HUES48 (cell line): Measurements from ENCODE around the gene POFUT1.
"Not testable (repeated sequence)": the region's sequence is repeated elsewhere in the genome, so short reads cannot be mapped to it uniquely, and the experiment has no call there.

Experiments
- H3K27ac ChIP-seq: one replicate; pipeline ENCODE4 v1.7.0; 2013; ENCODE audit warnings: low read depth, low read length, inconsistent platforms
- H3K27me3 ChIP-seq: 2 replicates; pipeline ENCODE4 v1.6.1; 2013; ENCODE audit warnings: mild to moderate bottlenecking, low read length; ENCODE audit not compliant: control insufficient read depth, insufficient read depth
- H3K36me3 ChIP-seq: 2 replicates; pipeline ENCODE4 v1.6.1; 2013; ENCODE audit warnings: low read length; ENCODE audit not compliant: control insufficient read depth, insufficient read depth
- H3K4me1 ChIP-seq: 2 replicates; pipeline ENCODE4 v1.6.1; 2013; ENCODE audit warnings: mild to moderate bottlenecking, low read length; ENCODE audit not compliant: control insufficient read depth, insufficient read depth
- H3K4me3 ChIP-seq: 2 replicates; pipeline ENCODE4 v1.5.1; 2013; ENCODE audit warnings: mild to moderate bottlenecking, low read depth, low read length
- H3K9ac ChIP-seq: 2 replicates; pipeline ENCODE4 v1.6.1; 2013; ENCODE audit warnings: mild to moderate bottlenecking, low read depth, low read length, moderate library complexity
- H3K9me3 ChIP-seq: 2 replicates; pipeline ENCODE4 v1.6.1; 2013; ENCODE audit warnings: low read length; ENCODE audit not compliant: control insufficient read depth, insufficient read depth

Gene POFUT1

DNA sequence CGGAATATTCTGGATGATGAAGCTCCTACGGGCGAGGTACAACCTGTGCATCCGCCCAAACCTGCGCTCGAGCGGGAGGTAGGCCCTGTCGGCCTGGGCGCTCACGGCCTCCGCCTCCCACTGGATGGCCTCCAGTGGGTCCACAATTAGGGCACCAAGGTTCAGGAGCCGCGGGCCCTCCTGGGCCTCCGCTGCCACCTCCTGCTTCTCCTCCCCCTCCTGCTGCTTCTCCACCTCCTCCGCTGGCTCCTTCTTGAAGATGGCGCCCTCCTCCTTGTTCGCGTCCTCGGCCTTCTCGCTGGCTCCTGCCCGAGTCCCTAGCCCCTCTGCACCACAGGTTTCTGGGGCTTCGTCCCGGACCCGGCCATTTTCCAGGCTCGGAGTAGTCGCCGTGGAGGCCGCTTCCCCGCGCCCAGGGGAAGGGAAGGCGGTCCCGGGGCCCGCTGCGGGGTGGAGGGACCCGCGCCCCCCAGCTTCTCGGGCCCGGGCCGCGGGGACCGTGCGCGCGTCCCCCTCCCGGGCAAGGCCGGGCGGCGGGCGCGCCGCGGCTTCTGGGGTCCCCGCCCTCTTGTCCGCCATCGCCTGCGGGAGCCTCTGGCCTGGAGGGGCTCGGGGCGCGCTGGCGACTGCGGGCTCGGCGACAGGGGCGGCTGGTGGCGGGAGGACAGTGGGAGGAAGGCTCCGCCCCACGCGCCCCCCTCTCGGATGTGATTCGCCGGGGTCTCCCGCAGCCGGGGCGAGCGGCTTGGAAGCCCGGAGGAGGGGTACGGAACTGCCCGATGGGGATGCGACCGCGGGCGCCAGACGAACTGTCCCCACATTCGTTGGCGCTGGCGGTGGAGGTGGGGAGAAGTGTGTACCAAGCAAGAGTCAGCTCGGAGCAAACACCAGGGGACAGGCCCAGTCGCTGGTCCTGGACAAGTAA, 17.7 kb upstream of the POFUT1 start:
- H3K27ac ChIP-seq: peak overlapping the region; percentile 44
- H3K36me3 ChIP-seq: peaks cover 9% of the 10 kb centered on the region
- H3K9me3 ChIP-seq: no peaks in the 10 kb centered on the region
- peaks cover 12% of the 10 kb centered on the region for H3K4me1 ChIP-seq
- peak overlapping the region; percentile 82 for H3K9ac ChIP-seq
- H3K27me3 ChIP-seq: no peaks in the 10 kb centered on the region
- H3K4me3 ChIP-seq: peak overlapping the region; percentile 58

DNA sequence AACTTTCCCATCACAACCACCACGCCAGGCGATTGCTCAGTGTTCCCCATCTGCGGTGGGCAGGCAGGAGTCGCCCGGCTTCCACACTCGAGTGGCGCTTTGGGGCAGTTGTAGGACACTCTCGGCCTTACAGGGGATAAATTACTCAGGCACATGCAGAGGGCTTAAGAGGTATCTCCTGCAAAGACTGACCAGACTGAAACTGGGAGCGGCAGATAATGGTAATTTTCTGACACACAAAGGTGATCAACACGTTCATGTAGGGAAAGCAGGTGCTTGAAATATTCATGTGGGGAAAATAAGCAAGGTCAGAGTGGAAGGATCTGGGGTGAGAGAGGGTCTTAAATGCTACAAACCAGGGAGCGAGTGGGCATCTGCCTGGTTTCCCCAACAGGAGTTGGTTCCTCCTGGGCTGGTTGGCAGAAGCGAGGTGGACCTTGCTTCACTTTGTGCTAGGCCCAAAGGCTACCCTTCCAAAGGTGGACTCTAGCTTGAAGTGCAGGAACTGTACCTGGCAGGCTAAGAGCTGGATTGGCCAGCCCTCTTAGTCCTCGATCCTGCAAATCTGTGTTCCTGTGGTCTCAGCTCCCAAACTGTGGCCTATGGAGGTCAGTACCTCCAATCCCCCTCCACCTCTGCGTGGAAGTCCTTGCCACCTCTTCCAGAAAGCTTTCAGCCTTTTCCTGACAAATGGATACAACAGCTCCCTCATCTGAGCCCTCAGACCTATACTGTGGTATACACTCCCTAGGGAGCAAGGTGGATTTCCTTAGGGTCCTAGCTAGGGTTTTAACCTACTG, 16.9 kb upstream of the POFUT1 start:
- Histone ChIP-seq H3K4me1 (peaks cover 12% of the 10 kb centered on the region), H3K27ac (peak overlapping the region; percentile 44), H3K9me3 (no peaks in the 10 kb centered on the region), H3K27me3 (no peaks in the 10 kb centered on the region), H3K9ac (peak overlapping the region; percentile 82; the same call in 1 of the 2 replicates), H3K36me3 (peaks cover 18% of the 10 kb centered on the region), H3K4me3 (peak overlapping the region; percentile 58)

DNA sequence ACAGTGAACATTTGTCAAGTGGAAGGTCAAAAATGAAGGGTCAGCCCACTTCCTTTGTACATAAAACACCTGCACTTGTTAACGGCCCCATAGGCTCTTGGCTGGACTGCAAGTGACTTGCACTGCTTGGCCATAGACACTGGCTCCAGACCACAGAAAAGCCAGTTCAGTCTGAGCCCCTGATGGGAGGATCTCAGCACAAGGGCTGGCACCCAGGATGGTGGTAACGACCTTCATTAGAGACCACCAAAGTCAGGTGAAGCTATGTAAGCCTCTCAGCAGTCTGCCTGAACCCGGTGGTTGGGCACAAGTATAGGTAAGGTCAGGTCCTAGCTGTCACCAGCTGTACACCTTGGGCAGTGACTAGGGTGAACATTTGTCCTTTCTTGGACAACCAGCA, 16.3 kb upstream of the POFUT1 start:
- Histone ChIP-seq H3K9ac (no peak overlapping the region), H3K27ac (no peak overlapping the region), H3K9me3 (no peaks in the 10 kb centered on the region), H3K36me3 (peaks cover 24% of the 10 kb centered on the region), H3K4me1 (peaks cover 12% of the 10 kb centered on the region), H3K27me3 (no peaks in the 10 kb centered on the region), H3K4me3 (no peak overlapping the region)

- Histone ChIP-seq H3K27ac (no peak overlapping the region), H3K4me3 (no peak overlapping the region), H3K27me3 (no peaks in the 10 kb centered on the region), H3K4me1 (peaks cover 12% of the 10 kb centered on the region), H3K9ac (no peak overlapping the region), H3K36me3 (peaks cover 28% of the 10 kb centered on the region), H3K9me3 (no peaks in the 10 kb centered on the region)
Observed at GRCh38 chr20:32191873-32192272, 15.8 kb upstream of the POFUT1 start.

DNA sequence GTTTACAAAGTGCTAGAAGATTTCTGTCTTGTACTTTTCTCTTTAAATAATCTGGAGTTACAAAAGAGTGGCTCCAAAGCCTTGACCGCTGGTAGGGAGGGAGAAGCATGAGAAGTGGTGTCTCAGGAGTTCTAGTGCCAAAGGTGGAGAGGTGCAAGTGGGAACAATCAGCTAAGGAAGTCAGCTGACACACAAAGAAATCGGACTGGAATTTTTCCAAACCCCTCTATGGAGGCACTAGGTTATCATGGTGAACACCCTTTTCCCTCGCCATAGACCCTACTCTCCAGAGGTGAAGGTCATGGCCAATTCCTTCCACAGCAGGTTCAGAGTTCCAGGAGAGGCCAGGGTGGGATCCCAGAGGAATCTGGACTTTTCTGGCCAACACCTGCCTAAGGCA, 15.0 kb upstream of the POFUT1 start:
- H3K27me3 ChIP-seq: no peaks in the 10 kb centered on the region
- no peak overlapping the region for H3K9ac ChIP-seq
- peaks cover 37% of the 10 kb centered on the region for H3K36me3 ChIP-seq
- H3K27ac ChIP-seq: no peak overlapping the region
- H3K9me3 ChIP-seq: no peaks in the 10 kb centered on the region
- no peak overlapping the region for H3K4me3 ChIP-seq
- peaks cover 12% of the 10 kb centered on the region for H3K4me1 ChIP-seq

DNA sequence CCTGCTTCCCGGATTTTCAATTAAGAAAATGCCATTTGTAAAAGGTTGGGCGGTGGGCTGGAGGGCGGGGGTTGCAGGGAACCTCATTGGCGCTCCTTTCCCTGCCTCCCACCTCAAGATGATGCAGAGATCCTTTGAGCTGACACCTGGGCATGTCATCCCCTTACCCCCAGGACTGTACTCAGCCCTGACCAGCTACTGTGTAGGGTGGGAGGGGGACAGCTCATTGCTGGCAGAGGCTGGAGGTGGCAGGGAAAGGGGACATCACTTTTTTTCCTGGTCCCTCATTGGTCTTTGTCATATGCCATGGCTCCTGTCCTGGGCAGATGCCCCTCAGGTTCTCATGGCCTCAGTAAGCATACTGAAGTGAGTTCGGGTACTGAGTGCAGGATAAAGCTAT, 14.3 kb upstream of the POFUT1 start:
- H3K9ac ChIP-seq, H3K9me3 ChIP-seq, H3K4me3 ChIP-seq, H3K27ac ChIP-seq, H3K27me3 ChIP-seq: not testable (repeated sequence)
- peaks cover 12% of the 10 kb centered on the region for H3K4me1 ChIP-seq
- H3K36me3 ChIP-seq: peaks cover 43% of the 10 kb centered on the region

DNA sequence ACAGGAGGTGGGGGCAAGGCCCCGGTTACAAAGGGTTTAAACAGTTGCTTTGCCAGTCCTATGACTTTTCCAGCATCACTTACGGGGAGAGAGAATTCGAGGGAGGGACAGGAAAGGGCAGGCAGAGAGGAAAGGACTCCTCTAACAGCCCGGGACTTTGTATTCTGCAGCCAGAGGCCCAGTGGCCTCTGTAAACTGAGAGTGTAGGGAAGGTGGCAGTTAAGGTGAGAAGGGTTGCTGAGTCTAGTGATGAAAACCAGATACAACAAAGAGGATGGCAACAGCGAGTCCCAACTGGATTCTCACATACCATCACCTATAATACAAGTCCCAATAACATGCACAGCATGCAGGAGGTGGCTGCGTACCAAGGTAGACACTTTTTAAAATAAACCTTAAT, 13.7 kb upstream of the POFUT1 start:
- peaks cover 50% of the 10 kb centered on the region for H3K36me3 ChIP-seq
- H3K9ac ChIP-seq: no peak overlapping the region
- peaks cover 12% of the 10 kb centered on the region for H3K4me1 ChIP-seq
- H3K27me3 ChIP-seq: no peaks in the 10 kb centered on the region
- no peaks in the 10 kb centered on the region for H3K9me3 ChIP-seq
- no peak overlapping the region for H3K27ac ChIP-seq
- no peak overlapping the region for H3K4me3 ChIP-seq

- Histone ChIP-seq H3K9ac (no peak overlapping the region), H3K4me1 (peaks cover 5% of the 10 kb centered on the region), H3K27me3 (no peaks in the 10 kb centered on the region), H3K4me3 (no peak overlapping the region), H3K9me3 (no peaks in the 10 kb centered on the region), H3K27ac (no peak overlapping the region), H3K36me3 (peaks cover 63% of the 10 kb centered on the region)
Observed at GRCh38 chr20:32195581-32195980, 12.1 kb upstream of the POFUT1 start.

- H3K27ac ChIP-seq, H3K4me1 ChIP-seq: not testable (repeated sequence)
- peaks cover 73% of the 10 kb centered on the region for H3K36me3 ChIP-seq
Observed at GRCh38 chr20:32196613-32197012, 11.1 kb upstream of the POFUT1 start.

DNA sequence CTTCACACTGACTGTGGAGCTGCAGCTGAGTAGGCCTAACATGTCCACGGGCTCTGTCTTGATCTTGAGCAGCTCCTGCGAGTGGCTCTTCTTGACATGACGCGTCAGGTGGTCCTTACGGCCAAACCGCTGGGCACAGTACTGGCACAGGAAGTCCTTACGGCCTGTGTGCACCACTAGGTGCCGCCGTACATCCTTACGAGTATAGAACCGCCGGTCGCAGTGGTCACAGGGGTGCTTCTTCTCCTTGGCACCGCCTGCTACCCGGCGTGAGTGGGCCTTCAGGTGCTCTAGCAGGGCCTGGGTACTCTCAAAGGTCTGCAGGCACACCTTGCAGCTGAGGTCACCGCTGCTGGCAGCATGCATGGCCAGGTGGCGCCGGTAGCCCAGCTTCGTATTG, 10.5 kb upstream of the POFUT1 start:
- H3K27me3 ChIP-seq, H3K4me1 ChIP-seq, H3K27ac ChIP-seq, H3K9ac ChIP-seq, H3K9me3 ChIP-seq, H3K4me3 ChIP-seq: not testable (repeated sequence)
- H3K36me3 ChIP-seq: peaks cover 78% of the 10 kb centered on the region

More at GRCh38 chr20:32196613-32197012, 11.1 kb upstream of the POFUT1 start:
- H3K4me3 ChIP-seq, H3K27me3 ChIP-seq, H3K9me3 ChIP-seq, H3K9ac ChIP-seq: not testable (repeated sequence)

DNA sequence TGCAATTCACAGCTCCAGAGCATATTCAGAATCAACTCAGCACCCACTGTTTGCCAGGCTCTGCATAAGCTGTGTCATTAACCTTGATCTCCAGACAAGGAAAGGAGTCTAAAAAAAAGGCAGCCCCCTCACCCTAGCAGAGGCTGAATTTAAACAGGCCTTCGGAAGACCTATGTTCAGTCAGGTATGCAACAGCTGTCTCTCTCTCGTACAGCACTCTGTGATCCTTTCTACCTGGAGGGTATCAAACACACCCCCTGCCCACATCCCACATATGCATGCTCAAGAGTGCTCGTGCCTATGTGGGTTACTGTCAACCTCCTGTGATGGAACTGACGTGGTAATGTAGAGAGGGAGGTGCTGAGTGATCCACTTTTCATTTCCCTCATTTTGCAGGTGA, 8.7 kb upstream of the POFUT1 start:
- no peak overlapping the region for H3K9ac ChIP-seq
- H3K27ac ChIP-seq: no peak overlapping the region
- H3K9me3 ChIP-seq: no peaks in the 10 kb centered on the region
- no peaks in the 10 kb centered on the region for H3K27me3 ChIP-seq
- no peak overlapping the region for H3K4me3 ChIP-seq
- peaks cover 89% of the 10 kb centered on the region for H3K36me3 ChIP-seq
- peaks cover 14% of the 10 kb centered on the region for H3K4me1 ChIP-seq
